Lung (tissue), 12 donors: ENCODE measurements around the gene CDH4. TPM values are rescaled to one million over a fixed set of nuclear protein-coding genes. Genes with fewer than 3 reads are reported as not detected.

ENCODE experiments used
- ATAC-seq: fragments of 200-7000 bp; cut with Tn5 transposase; one replicate; pipeline ENCODE4 v1.9.1; 2020; ENCODE audit warnings: moderate number of reproducible peaks; ENCODE audit not compliant: insufficient read depth, low FRiP score
- DNase-seq, 3 donors: peaks; one replicate each; pipeline ENCODE4 v3.0.0-alpha.2; 2013 to 2017
- H3K27ac ChIP-seq, 2 donors: one replicate each; pipeline ENCODE4 v1.5.1; 2013; ENCODE audit warnings: mild to moderate bottlenecking in 2 of 2, moderate library complexity in 2 of 2, control low read depth in 1 of 2, inconsistent platforms in 1 of 2, low read depth in 1 of 2, low read length in 1 of 2
- H3K27me3 ChIP-seq, 3 donors: one replicate each; pipeline ENCODE4 v1.5.1; 2013; ENCODE audit warnings: low read length in 2 of 3; ENCODE audit not compliant: control insufficient read depth in 3 of 3, insufficient read depth in 3 of 3
- H3K36me3 ChIP-seq, 4 donors: one replicate each; pipeline ENCODE4 v1.5.1; 2013; ENCODE audit warnings: low read length in 4 of 4, mild to moderate bottlenecking in 1 of 4, moderate library complexity in 1 of 4; ENCODE audit not compliant: control insufficient read depth in 4 of 4, insufficient read depth in 4 of 4
- H3K4me1 ChIP-seq, 5 donors: one replicate each; pipeline ENCODE4 v1.5.1; 2013; ENCODE audit warnings: low read length in 5 of 5, mild to moderate bottlenecking in 2 of 5, moderate library complexity in 1 of 5; ENCODE audit not compliant: control insufficient read depth in 5 of 5, insufficient read depth in 5 of 5
- H3K4me3 ChIP-seq: one replicate; pipeline ENCODE4 v1.5.1; 2013; ENCODE audit warnings: mild to moderate bottlenecking, control low read depth, moderate library complexity
- H3K9ac ChIP-seq, 2 donors: one replicate each; pipeline ENCODE4 v1.5.1; 2013; ENCODE audit warnings: low read length in 2 of 2, control low read depth in 1 of 2; ENCODE audit not compliant: insufficient read depth in 1 of 2
- H3K9me3 ChIP-seq, 4 donors: one replicate each; pipeline ENCODE4 v1.5.1; 2013; ENCODE audit warnings: low read length in 3 of 4, mild to moderate bottlenecking in 1 of 4, moderate library complexity in 1 of 4; ENCODE audit not compliant: control insufficient read depth in 4 of 4, insufficient read depth in 3 of 4
- WGBS, 2 donors: extraction: QIAGEN DNeasy Blood & Tissue Kit; methylation state at CpG; one replicate each; pipeline ENCODE4 v1.1.7; 2013; 5-methylcytosine and 5-hydroxymethylcytosine counted together
- polyA plus RNA-seq, 2 donors: library from polyadenylated mRNA; stranded (reverse); fragments of 200-250 nt; gene quantifications; one replicate each; pipeline ENCODE4 v1.2.1, GENCODE V29; 2013
- total RNA-seq, 2 donors: library from RNA; depleted of rRNA in 1 of 2; stranded (reverse); fragments of >200 nt in 1 of 2; gene quantifications; one replicate each; pipeline ENCODE4 v1.2.1, GENCODE V29; 2014 to 2021
- TF ChIP-seq, protein P1 (sequence below): IDR thresholded peaks from 2 replicates; pipeline ENCODE4 v1.5.1; 2012; ENCODE audit warnings: mild to moderate bottlenecking; ENCODE audit errors: control extremely low read depth, extremely low read depth
- donor health status: control.
- donor health status: control.
- donor health status: Bipolar disorder and iron deficiency.
- donor health status: healthy.
- donor health status: DM: yes; HTN: yes; CAD: no.

CDH4 gene
- total and polyA plus RNA-seq, 4 donors: 0.10 to 2.1 (median 0.34) TPM

DNA sequence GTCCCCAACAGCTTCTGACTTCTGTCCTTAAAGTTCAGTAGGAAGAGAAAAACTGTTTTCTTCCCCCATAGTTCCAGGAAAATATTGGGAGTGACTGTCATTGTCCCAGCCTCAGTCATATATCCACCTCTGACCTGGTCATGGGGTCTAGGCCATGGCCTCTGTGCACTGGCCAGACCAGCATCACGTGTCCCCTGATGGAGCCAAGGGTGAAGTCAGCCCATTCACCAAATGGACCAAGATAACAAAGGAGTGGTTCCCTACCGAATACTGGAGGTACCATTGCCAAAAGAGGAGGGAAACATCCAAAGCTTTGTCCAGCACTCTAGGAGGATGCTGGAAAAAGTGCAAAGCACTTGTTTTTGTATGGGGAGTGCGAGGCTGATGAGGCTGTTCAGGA is 418.2 kb downstream of the CDH4 start:
- ATAC-seq: no peak
- H3K27ac ChIP-seq: no peak overlapping the region
- no peak for DNase-seq
- H3K27me3 ChIP-seq: peaks cover 0 to 8% (median 0%) of the 10 kb centered on the region in 3 donors
- no peaks in the 10 kb centered on the region for H3K36me3 ChIP-seq
- peaks cover 0 to 9% (median 0%) of the 10 kb centered on the region in 5 donors for H3K4me1 ChIP-seq
- WGBS, 2 donors: 67 to 85% methylated on average over 3 of the region's 3 CpGs
- TF ChIP-seq, protein P1, sequence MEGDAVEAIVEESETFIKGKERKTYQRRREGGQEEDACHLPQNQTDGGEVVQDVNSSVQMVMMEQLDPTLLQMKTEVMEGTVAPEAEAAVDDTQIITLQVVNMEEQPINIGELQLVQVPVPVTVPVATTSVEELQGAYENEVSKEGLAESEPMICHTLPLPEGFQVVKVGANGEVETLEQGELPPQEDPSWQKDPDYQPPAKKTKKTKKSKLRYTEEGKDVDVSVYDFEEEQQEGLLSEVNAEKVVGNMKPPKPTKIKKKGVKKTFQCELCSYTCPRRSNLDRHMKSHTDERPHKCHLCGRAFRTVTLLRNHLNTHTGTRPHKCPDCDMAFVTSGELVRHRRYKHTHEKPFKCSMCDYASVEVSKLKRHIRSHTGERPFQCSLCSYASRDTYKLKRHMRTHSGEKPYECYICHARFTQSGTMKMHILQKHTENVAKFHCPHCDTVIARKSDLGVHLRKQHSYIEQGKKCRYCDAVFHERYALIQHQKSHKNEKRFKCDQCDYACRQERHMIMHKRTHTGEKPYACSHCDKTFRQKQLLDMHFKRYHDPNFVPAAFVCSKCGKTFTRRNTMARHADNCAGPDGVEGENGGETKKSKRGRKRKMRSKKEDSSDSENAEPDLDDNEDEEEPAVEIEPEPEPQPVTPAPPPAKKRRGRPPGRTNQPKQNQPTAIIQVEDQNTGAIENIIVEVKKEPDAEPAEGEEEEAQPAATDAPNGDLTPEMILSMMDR: no peak
- peaks cover 0 to 2% (median 0%) of the 10 kb centered on the region in 4 donors for H3K9me3 ChIP-seq
- H3K4me3 ChIP-seq: no peak overlapping the region
- no peak overlapping the region for H3K9ac ChIP-seq

GRCh38 chr20:61671559-61671958 is 419.5 kb downstream of the CDH4 start:
- ATAC-seq: no peak
- no peaks in the 10 kb centered on the region for H3K36me3 ChIP-seq
- TF ChIP-seq, protein P1: no peak

GRCh38 chr20:61673152-61673847 is 421.2 kb downstream of the CDH4 start:
- no peaks in the 10 kb centered on the region for H3K4me1 ChIP-seq
- H3K27ac ChIP-seq: no peak overlapping the region
- no peak overlapping the region for H3K9ac ChIP-seq
- no peak overlapping the region for H3K4me3 ChIP-seq
- DNase-seq (no peak), ATAC-seq (no peak)
- TF ChIP-seq, protein P1: no peak
- H3K27me3 ChIP-seq: peaks cover 0 to 5% (median 0%) of the 10 kb centered on the region in 3 donors
- 72 to 81% methylated on average over 17 of the region's 17 CpGs for WGBS, 2 donors
- H3K36me3 ChIP-seq: no peaks in the 10 kb centered on the region
- peaks cover 0 to 3% (median 0%) of the 10 kb centered on the region in 4 donors for H3K9me3 ChIP-seq

More at GRCh38 chr20:61671559-61671958, 419.5 kb downstream of the CDH4 start:
- H3K27me3 ChIP-seq: peaks cover 0 to 5% (median 0%) of the 10 kb centered on the region in 3 donors
- DNase-seq: no peak
- 94 to 96% methylated on average over 3 of the region's 3 CpGs for WGBS, 2 donors
- no peaks in the 10 kb centered on the region for H3K4me1 ChIP-seq
- H3K9ac ChIP-seq: no peak overlapping the region
- H3K9me3 ChIP-seq: peaks cover 0 to 3% (median 0%) of the 10 kb centered on the region in 4 donors
- no peak overlapping the region for H3K27ac ChIP-seq
- no peak overlapping the region for H3K4me3 ChIP-seq
